Lower lobe of right lung (tissue), 2 donors: ENCODE measurements around the gene CAPN1. TPM values are rescaled to one million over a fixed set of nuclear protein-coding genes. Genes with fewer than 3 reads are reported as not detected.

Source experiments
- ATAC-seq, 2 donors: fragments of 200-7000 bp; cut with Tn5 transposase; one replicate each; pipeline ENCODE4 v1.9.1; 2020 to 2022; ENCODE audit warnings: mild to moderate bottlenecking in 2 of 2, moderate library complexity in 2 of 2
- DNase-seq: peaks from one replicate; pipeline ENCODE4 v3.0.0-alpha.2; 2020
- H3K27ac ChIP-seq: fragments of 200-600 bp; one replicate; pipeline ENCODE4 v1.8.0; 2022
- H3K27me3 ChIP-seq: fragments of 200-600 bp; one replicate; pipeline ENCODE4 v1.8.0; 2022; ENCODE audit warnings: low read depth
- H3K36me3 ChIP-seq: fragments of 200-600 bp; one replicate; pipeline ENCODE4 v1.8.0; 2022; ENCODE audit warnings: mild to moderate bottlenecking
- H3K4me1 ChIP-seq: fragments of 200-600 bp; one replicate; pipeline ENCODE4 v1.8.0; 2022
- H3K4me3 ChIP-seq: fragments of 200-600 bp; one replicate; pipeline ENCODE4 v1.8.0; 2022; ENCODE audit warnings: mild to moderate bottlenecking
- H3K9me3 ChIP-seq: fragments of 200-600 bp; one replicate; pipeline ENCODE4 v1.8.0; 2022
- CTCF ChIP-seq: fragments of 200-600 bp; IDR thresholded peaks from one replicate; pipeline ENCODE4 v1.8.0; 2022; ENCODE audit warnings: antibody characterized with exemption, mild to moderate bottlenecking
- intact Hi-C: fragments of 100-400 bp; cut with DNase I; formaldehyde crosslinking; loops from one replicate; pipeline ENCODE4 v1.11.0; 2022
- total RNA-seq: library from RNA; stranded (reverse); fragmentation: NEBNext Ultra II Directional; extraction: Animal tissue kit (Norgen Biotek cat#: 25700); gene quantifications from one replicate; pipeline ENCODE4 v1.2.1, GENCODE V29; 2021
- donor health status: DM: no; HTN: yes; CAD: no; lungs with severe emphysema.

Gene CAPN1
- total RNA-seq, 1 donor from 2014 or later: 176 TPM

- DNase-seq: no peak
These were observed 23.2 kb downstream of the CAPN1 start for GRCh38 chr11:65204646-65205601.

GRCh38 chr11:65205602-65205967 is 23.9 kb downstream of the CAPN1 start:
- DNase-seq: no peak
- peaks cover 14% of the 10 kb centered on the region for H3K4me1 ChIP-seq
- H3K4me3 ChIP-seq: no peak overlapping the region
- TF ChIP-seq CTCF: no peak
- peaks cover 94% of the 10 kb centered on the region for H3K36me3 ChIP-seq
- no peak for ATAC-seq
- no peak overlapping the region for H3K27ac ChIP-seq
- H3K27me3 ChIP-seq: no peaks in the 10 kb centered on the region
- no peaks in the 10 kb centered on the region for H3K9me3 ChIP-seq
- intact Hi-C loops: no loop called here

More at GRCh38 chr11:65204646-65205601, 23.2 kb downstream of the CAPN1 start:
- H3K9me3 ChIP-seq: no peaks in the 10 kb centered on the region
- intact Hi-C loops: no loop called here
- H3K27ac ChIP-seq: no peak overlapping the region
- TF ChIP-seq CTCF: peak; percentile 87
- peaks cover 93% of the 10 kb centered on the region for H3K36me3 ChIP-seq
- no peaks in the 10 kb centered on the region for H3K27me3 ChIP-seq
- H3K4me1 ChIP-seq: peaks cover 14% of the 10 kb centered on the region
- no peak overlapping the region for H3K4me3 ChIP-seq
- peak; percentile 27 to 53 for ATAC-seq

GRCh38 chr11:65206441-65206841 is 24.7 kb downstream of the CAPN1 start:
- H3K4me1 ChIP-seq: peaks cover 14% of the 10 kb centered on the region
- H3K36me3 ChIP-seq: peaks cover 97% of the 10 kb centered on the region
- ATAC-seq: no peak
- intact Hi-C loops: no loop called here
- H3K9me3 ChIP-seq: no peaks in the 10 kb centered on the region
- no peak overlapping the region for H3K27ac ChIP-seq
- H3K27me3 ChIP-seq: no peaks in the 10 kb centered on the region
- DNase-seq: no peak
- no peak overlapping the region for H3K4me3 ChIP-seq
- no peak for TF ChIP-seq CTCF

GRCh38 chr11:65206901-65207300 is 25.2 kb downstream of the CAPN1 start:
- Histone ChIP-seq H3K4me3 (no peak overlapping the region), H3K9me3 (no peaks in the 10 kb centered on the region), H3K4me1 (peaks cover 14% of the 10 kb centered on the region), H3K27ac (no peak overlapping the region), H3K36me3 (peaks cover 99% of the 10 kb centered on the region), H3K27me3 (no peaks in the 10 kb centered on the region)
- DNase-seq (no peak), ATAC-seq (no peak)
- intact Hi-C loops: no loop called here
- no peak for TF ChIP-seq CTCF

- peak; percentile 56 to 64 for ATAC-seq
- no peaks in the 10 kb centered on the region for H3K27me3 ChIP-seq
- no peak for DNase-seq
- intact Hi-C loops: no loop called here
- H3K36me3 ChIP-seq: peaks cover 90% of the 10 kb centered on the region
- TF ChIP-seq CTCF: no peak
- H3K4me3 ChIP-seq: no peak overlapping the region
- H3K9me3 ChIP-seq: no peaks in the 10 kb centered on the region
- peaks cover 14% of the 10 kb centered on the region for H3K4me1 ChIP-seq
- H3K27ac ChIP-seq: no peak overlapping the region
These were observed 26.4 kb downstream of the CAPN1 start for GRCh38 chr11:65207918-65208784.
